K562 (cell line): ENCODE measurements around the gene ATP5PB. TPM values are rescaled to one million over a fixed set of nuclear protein-coding genes. Genes with fewer than 3 reads are reported as not detected.
A peak's percentile ranks its signal among the peaks of the same experiment; 100 is the strongest.

Experiments
- ATF4 ChIP-seq: fragments of 450-650 bp; formaldehyde crosslinking; IDR thresholded peaks from 2 replicates; pipeline ENCODE4 v1.4.0; 2022; ENCODE audit warnings: mild to moderate bottlenecking, moderate library complexity
- E2F1 ChIP-seq: sonication (generic); formaldehyde crosslinking; IDR thresholded peaks from 2 replicates; pipeline ENCODE4 v1.8.1; 2023; ENCODE audit warnings: mild to moderate bottlenecking, missing genetic modification reagents, moderate library complexity
- ELF1 ChIP-seq: fragments of 200-800 bp; sonication (Bioruptor generic); IDR thresholded peaks from 2 replicates; pipeline ENCODE4 v1.6.1; 2016; ENCODE audit warnings: missing genetic modification characterization, missing compliant biosample characterization
- EP300 ChIP-seq: IDR thresholded peaks from 2 replicates; pipeline ENCODE4 v1.6.1; 2012; ENCODE audit warnings: low read length, improper control_type of control experiment
- IRF1 ChIP-seq: sonication (generic); formaldehyde crosslinking; IDR thresholded peaks from 2 replicates; pipeline ENCODE4 v1.8.0; 2022; ENCODE audit warnings: missing genetic modification reagents, mild to moderate bottlenecking, borderline replicate concordance
- MTA2 ChIP-seq: fragments of 450-650 bp; IDR thresholded peaks from 2 replicates; pipeline ENCODE4 v1.6.1; 2016; ENCODE audit warnings: low read depth
- MTA3 ChIP-seq: fragments of 450-650 bp; formaldehyde crosslinking; IDR thresholded peaks from 2 replicates; pipeline ENCODE4 v1.6.1; 2017; ENCODE audit warnings: mild to moderate bottlenecking, borderline replicate concordance
- NR4A1 ChIP-seq, 2 experiments: fragments of 250-450 bp in 1 of 2; fragments of 450-650 bp in 1 of 2; sonication (Bioruptor Pico) in 1 of 2; IDR thresholded peaks; 2 replicates each; pipeline versions ENCODE4 v1.4.0 to v1.6.1; 2016 to 2020; ENCODE audit warnings: mild to moderate bottlenecking in 2 of 2, missing compliant biosample characterization in 1 of 2, missing genetic modification characterization in 1 of 2, moderate library complexity in 1 of 2
- SFPQ ChIP-seq: fragments of 200-400 bp; formaldehyde crosslinking; IDR thresholded peaks from 2 replicates; pipeline ENCODE4 v1.6.1; 2017; ENCODE audit warnings: mild to moderate bottlenecking, low read depth, low read length, moderate library complexity
- SMAD4 ChIP-seq: fragments of 250-450 bp; sonication (Bioruptor Pico); conservative IDR thresholded peaks from 2 replicates; pipeline ENCODE4 v1.8.0; 2021; ENCODE audit warnings: inconsistent platforms, mild to moderate bottlenecking, moderate library complexity
- TARDBP ChIP-seq: fragments of 450-650 bp; IDR thresholded peaks from 2 replicates; pipeline ENCODE4 v1.6.1; 2016
- TCF3 ChIP-seq: sonication (generic); formaldehyde crosslinking; IDR thresholded peaks from 2 replicates; pipeline ENCODE4 v1.4.0; 2020; ENCODE audit warnings: mild to moderate bottlenecking, missing genetic modification reagents
- UBTF ChIP-seq, 2 experiments: IDR thresholded peaks; 2 replicates each; pipeline ENCODE4 v1.6.1; 2012; ENCODE audit warnings: improper control_type of control experiment in 2 of 2, low read depth in 2 of 2, low read length in 2 of 2, borderline replicate concordance in 1 of 2
- ZBTB17 ChIP-seq: fragments of 450-650 bp; formaldehyde crosslinking; IDR thresholded peaks from 2 replicates; pipeline ENCODE4 v1.4.0; 2020; ENCODE audit warnings: mild to moderate bottlenecking
- ZNF740 ChIP-seq, 3 experiments: fragments of 200-800 bp in 1 of 3; sonication (Bioruptor generic) in 1 of 3; sonication (generic) in 1 of 3; formaldehyde crosslinking in 1 of 3; IDR thresholded peaks; 2 replicates each; pipeline versions ENCODE4 v1.6.1 to v1.8.0; 2016 to 2022; ENCODE audit warnings: mild to moderate bottlenecking in 2 of 3, missing compliant biosample characterization in 2 of 3, missing genetic modification characterization in 2 of 3, missing genetic modification reagents in 1 of 3
- ZNF76 ChIP-seq: fragments of 250-450 bp; sonication (Bioruptor Pico); IDR thresholded peaks from 2 replicates; pipeline ENCODE4 v1.4.0; 2020; ENCODE audit warnings: mild to moderate bottlenecking, moderate library complexity, borderline replicate concordance
- polyA plus RNA-seq, 8 experiments: library from polyadenylated mRNA; depleted of rRNA in 4 of 8; stranded (reverse) in 5 of 8; unstranded in 3 of 8; fragments of >200 nt; fragmentation: Nextera tagmentation in 2 of 8; fragmentation: Illumina TruSeq in 1 of 8; extraction: Ambion mirVana in 2 of 8; extraction: Trizol in 1 of 8; gene quantifications; 2 replicates each; pipeline versions ENCODE4 v1.2.1 to v1.2.3, GENCODE V29; 2011 to 2014; ENCODE audit warnings: inconsistent platforms in 1 of 8, missing spikeins in 1 of 8
- total RNA-seq, 7 experiments: library from RNA; depleted of rRNA in 6 of 7; stranded (reverse); fragments of >200 nt in 6 of 7; fragmentation: Illumina TruSeq in 2 of 7; extraction: Trizol in 2 of 7; gene quantifications; 2 replicates each; pipeline versions ENCODE4 v1.2.1 to v1.2.3, GENCODE V29; 2011 to 2021; ENCODE audit warnings: low replicate concordance in 1 of 7

The ATP5PB gene
- total and polyA plus RNA-seq, 9 of the 15 experiments (the other 6 are each of a cell fraction or from before 2014, with no cell fraction given): 651 to 2,735 (median 1,061) TPM

- TF ChIP-seq UBTF (IDR thresholded peaks at IDR 0.05; ENCODE audit: borderline replicate concordance in 1 of 2, low read depth in 2 of 2, low read length in 2 of 2) (peak in 1 of 2 experiments; percentile 54; a peak in 1 of 4 replicates), ZBTB17 (CRISPR knock-in tag) (peak; percentile 55), EP300 (peak; percentile 22; the same call in 1 of the 2 replicates), TCF3 (CRISPR knock-in tag) (peak; percentile 26; the same call in 1 of the 2 replicates), TARDBP (peak; percentile 25; the same call in 1 of the 2 replicates), ZNF740 (CRISPR knock-in tag; IDR thresholded peaks at IDR 0.05) (no peak; the same call in 1 of the 2 replicates), ZNF740 (tag; IDR thresholded peaks at IDR 0.05) (no peak), MTA2 (0 out of 2 replicates have a peak, but pooled peaks have one; percentile 3), ATF4 (CRISPR knock-in tag) (peak; percentile 52; the same call in 1 of the 2 replicates), IRF1 (CRISPR knock-in tag) (no peak), ELF1 (tag) (peak; percentile 59), NR4A1 (CRISPR knock-in tag; IDR thresholded peaks at IDR 0.05) (no peak), NR4A1 (tag; IDR thresholded peaks at IDR 0.05) (0 out of 2 replicates have a peak, but pooled peaks have one; percentile 68), MTA3 (0 out of 2 replicates have a peak, but pooled peaks have one; percentile 52), E2F1 (peak; percentile 34), SMAD4 (CRISPR knock-in tag) (peak; percentile 64), SFPQ (no peak), ZNF76 (CRISPR knock-in tag) (peak; percentile 54; the same call in 1 of the 2 replicates)
Observed at GRCh38 chr1:111507411-111508201, 58.3 kb downstream of the ATP5PB start (continued).
